DMS153 (cell line): ENCODE measurements around the gene WDR76.
"Not testable (repeated sequence)": the region's sequence is repeated elsewhere in the genome, so short reads cannot be mapped to it uniquely, and the experiment has no call there.

ENCODE experiments used
- DNase-seq: peaks from one replicate; lab custom pipeline; 2025; lab: John Stamatoyannopoulos, UW

Gene WDR76

DNA sequence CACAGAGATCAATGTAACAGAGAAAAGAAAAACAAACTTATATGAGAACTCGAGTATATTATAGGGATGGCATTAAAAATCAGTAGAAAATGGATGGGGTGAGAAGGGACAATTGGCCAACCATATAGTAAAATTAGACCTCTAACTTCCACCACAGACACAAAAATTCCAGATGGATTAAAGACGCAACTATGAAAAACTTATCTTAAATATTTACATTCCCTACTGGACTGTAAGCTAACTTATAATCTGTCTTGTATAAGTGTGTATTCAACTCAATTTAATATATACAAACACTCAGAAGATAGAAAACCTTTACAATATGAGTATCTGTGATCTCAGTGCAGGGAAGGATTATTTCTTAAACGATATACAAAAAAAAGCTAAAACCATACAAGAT is 5.3 kb upstream of the WDR76 start:
- DNase-seq = no peak

- DNase-seq = peak; percentile 83
Observed at GRCh38 chr15:43824302-43825246, 2.2 kb upstream of the WDR76 start, which contains the start of gene MFAP1. Gene MFAP1 (minus strand): TSS chr15:43824690. CDS start chr15:43824569, 121 bp downstream.

DNA sequence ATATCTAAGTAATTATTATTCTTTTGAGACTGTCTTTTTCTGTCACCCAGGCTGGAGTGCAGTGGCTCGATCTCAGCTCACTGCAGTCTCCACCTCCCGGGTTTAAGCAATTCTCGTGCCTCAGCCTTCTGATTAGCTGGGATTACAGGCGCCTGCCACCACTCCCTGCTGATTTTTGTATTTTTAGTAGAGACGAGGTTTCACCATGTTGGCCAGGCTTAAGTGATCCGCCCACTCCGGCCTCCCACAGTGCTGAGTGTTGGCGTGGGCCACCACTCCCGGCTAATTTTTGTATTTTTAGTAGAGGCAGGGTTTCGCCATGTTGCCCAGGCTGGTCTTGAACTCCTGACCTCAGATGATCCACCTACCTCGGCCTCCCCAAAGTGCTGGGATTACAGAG is 1.5 kb upstream of the WDR76 start:
- DNase-seq = not testable (repeated sequence)

GRCh38 chr15:43826029-43826507 is 734 bp upstream of the WDR76 start:
- DNase-seq = no peak

- DNase-seq = no peak
Observed at GRCh38 chr15:43828061-43828657, 1.4 kb downstream of the WDR76 start.

GRCh38 chr15:43829951-43830540 is 3.2 kb downstream of the WDR76 start:
- DNase-seq = not testable (repeated sequence)

- DNase-seq = not testable (repeated sequence)
Observed at GRCh38 chr15:43830691-43831275, 4.0 kb downstream of the WDR76 start.

DNA sequence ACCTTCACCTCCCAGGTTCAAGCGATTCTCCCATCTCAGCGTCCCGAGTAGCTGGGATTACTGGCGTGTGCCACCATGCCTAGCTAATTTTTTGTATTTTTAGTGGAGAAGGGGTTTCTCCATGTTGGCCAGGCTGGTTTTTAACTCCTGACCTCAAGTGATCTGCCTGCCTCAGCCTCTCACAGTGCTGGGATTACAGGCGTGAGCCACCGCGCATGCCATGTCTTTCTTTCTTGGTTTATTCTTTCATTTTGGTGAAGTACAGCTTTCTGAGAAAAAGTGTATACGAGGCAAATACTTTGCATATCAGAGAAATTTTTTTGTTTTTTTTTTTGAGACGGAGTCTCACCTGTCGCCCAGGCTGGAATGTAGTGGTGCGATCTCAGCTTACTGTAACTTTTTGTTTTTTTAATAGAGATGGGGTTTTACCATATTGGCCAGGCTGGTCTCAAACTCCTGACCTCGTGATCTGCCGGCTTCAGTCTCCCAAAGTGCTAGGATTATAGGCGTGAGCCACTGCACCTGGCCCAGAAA is 4.8 kb downstream of the WDR76 start:
- DNase-seq = not testable (repeated sequence)

DNA sequence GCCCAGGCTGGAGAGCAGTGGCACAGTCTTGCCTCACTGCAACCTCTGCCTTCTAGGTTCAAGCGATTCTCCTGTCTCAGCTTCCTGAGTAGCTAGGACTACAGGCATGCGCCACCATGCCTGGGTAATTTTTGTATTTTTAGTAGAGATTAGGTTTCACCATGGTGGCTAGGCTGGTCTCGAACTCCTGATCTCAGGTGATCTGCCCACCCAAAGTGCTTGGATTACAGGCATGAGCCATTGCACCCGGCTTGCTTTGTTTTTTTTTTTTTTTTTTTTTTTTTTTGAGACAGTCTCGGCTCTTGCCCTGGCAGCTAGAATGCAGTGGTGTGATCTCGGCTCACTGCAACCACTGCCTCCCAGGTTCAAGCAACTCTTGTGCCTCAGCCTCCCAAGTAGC is 5.7 kb downstream of the WDR76 start:
- DNase-seq = not testable (repeated sequence)

GRCh38 chr15:43845421-43845820 is 18.6 kb downstream of the WDR76 start:
- no peak for DNase-seq

DNA sequence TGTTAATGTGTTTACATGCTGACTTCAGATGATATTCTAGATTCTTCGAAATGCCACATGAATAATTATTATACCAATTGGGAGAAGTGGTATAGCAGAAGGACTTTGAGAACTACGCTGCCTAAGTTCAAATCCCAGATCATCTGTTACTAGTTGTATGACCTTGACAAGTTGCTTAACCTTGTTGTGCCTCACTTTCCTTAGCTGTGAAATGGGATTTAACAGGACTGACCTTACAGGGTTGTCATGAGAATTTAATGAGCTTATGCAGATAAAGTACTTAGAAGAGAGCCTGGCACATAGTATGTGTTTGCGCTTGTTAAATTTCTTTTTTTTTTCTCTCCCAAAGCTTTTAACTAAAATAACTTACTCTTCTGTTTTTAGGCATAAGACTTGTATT is 24.4 kb downstream of the WDR76 start:
- no peak for DNase-seq

- no peak for DNase-seq
Observed at GRCh38 chr15:43852607-43853006, 25.8 kb downstream of the WDR76 start.

- no peak for DNase-seq
Observed at GRCh38 chr15:43854801-43855200, 28.0 kb downstream of the WDR76 start.

GRCh38 chr15:43859546-43859945 is 32.7 kb downstream of the WDR76 start:
- no peak for DNase-seq

- DNase-seq = not testable (repeated sequence)
Observed at GRCh38 chr15:43866636-43867035, 39.8 kb downstream of the WDR76 start.

DNA sequence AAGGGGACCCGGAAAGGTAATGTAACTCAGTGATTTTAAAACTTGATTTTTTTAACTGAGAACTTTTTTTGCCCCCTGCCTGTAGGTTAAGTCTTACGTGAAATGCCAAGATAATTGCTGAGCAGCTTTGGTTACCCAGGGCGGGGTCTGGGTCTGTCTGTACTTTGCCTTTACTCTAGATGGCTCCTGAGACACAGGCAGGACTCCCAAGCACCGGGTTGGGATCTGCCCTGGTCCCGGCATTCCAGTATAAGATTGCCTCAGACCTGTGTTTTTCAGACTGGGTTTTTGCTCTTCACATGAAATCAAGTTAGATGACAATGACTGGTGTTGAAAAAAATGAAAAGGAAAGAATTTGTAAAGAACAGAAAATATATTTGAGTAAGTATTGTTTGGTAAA is 40.3 kb downstream of the WDR76 start:
- DNase-seq = no peak

GRCh38 chr15:43868406-43868805 is 41.6 kb downstream of the WDR76 start:
- no peak for DNase-seq

- no peak for DNase-seq
Observed at GRCh38 chr15:43871835-43872234, 45.0 kb downstream of the WDR76 start.

DNA sequence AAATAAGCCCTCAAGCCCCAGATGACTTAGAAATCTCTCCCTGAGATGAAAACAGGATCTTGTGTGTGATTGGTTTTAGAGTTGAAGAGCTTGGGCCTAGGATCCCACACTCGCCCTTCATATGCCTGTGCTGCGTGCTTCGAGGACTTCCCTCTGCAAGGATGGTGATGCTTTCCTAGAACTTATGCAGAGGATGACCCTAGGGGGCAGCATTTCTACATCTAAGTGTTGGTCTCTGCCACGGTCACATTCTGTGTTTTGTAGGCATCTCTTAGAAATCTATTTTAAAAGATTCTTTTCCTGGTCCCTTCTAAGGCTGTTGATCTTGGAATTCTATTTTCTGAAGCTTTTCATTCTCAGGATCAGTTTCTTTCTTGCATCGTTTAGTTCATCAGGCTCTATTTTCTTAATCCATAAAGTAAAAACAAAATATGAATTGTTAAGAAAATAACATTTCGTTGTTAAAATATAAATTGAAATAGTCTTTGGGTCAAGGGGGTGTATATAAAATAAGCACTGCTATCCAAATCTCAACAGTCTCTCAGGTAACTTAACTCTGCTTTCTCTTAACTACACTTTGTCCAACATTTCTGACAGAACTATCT is 45.7 kb downstream of the WDR76 start:
- no peak for DNase-seq

GRCh38 chr15:43873651-43874050 is 46.8 kb downstream of the WDR76 start:
- DNase-seq = no peak

GRCh38 chr15:43876872-43877271 is 50.1 kb downstream of the WDR76 start:
- no peak for DNase-seq

- no peak for DNase-seq
Observed at GRCh38 chr15:43877371-43877770, 50.6 kb downstream of the WDR76 start.
